ENCODE data around the gene B3GAT3.
A peak's percentile ranks its signal among the peaks of the same experiment; 100 is the strongest.
"Not testable (repeated sequence)": the region's sequence is repeated elsewhere in the genome, so short reads cannot be mapped to it uniquely, and the experiment has no call there.

The B3GAT3 gene

GRCh38 chr11:62645946-62646824, 24.4 kb upstream of the B3GAT3 start, which contains the start of gene GANAB:
Gene GANAB (minus strand): TSS chr11:62646613. CDS start chr11:62646599, 14 bp downstream.
- peak; percentile 94 to 99 (median 98) for DNase-seq

GRCh38 chr11:62645671-62645945, 23.8 kb upstream of the B3GAT3 start:
- peak in 1 of 5 experiments; percentile 22 for DNase-seq

- DNase-seq: no peak
Observed at GRCh38 chr11:62644220-62644619, 22.4 kb upstream of the B3GAT3 start.

GRCh38 chr11:62632492-62632891, 10.7 kb upstream of the B3GAT3 start:
- no peak for DNase-seq

- peak in 1 of 5 experiments; percentile 20 for DNase-seq
Observed at GRCh38 chr11:62627713-62628112, 5.9 kb upstream of the B3GAT3 start.

- DNase-seq: no peak
Observed at GRCh38 chr11:62622476-62623089, 797 bp upstream of the B3GAT3 start.

GRCh38 chr11:62621027-62621566, 689 bp downstream of the B3GAT3 start:
- DNase-seq: no peak

- not testable (repeated sequence) for DNase-seq
Observed at GRCh38 chr11:62616957-62617356, 4.8 kb downstream of the B3GAT3 start.

GRCh38 chr11:62615521-62615920, 6.3 kb downstream of the B3GAT3 start:
- no peak for DNase-seq

- no peak for DNase-seq
Observed at GRCh38 chr11:62614275-62614674, 7.5 kb downstream of the B3GAT3 start.

- no peak for DNase-seq
Observed at GRCh38 chr11:62613291-62613778, 8.5 kb downstream of the B3GAT3 start.

GRCh38 chr11:62612366-62613290, 9.2 kb downstream of the B3GAT3 start, which contains the start of the genes EML3 and ROM1:
Gene EML3 (minus strand): TSS chr11:62612775. CDS start chr11:62612457, 318 bp downstream.
Gene ROM1 (plus strand): TSS chr11:62613257. CDS start chr11:62613282, 25 bp downstream.
- DNase-seq: peak; percentile 72 to 93 (median 82)

GRCh38 chr11:62611705-62612365, 10.0 kb downstream of the B3GAT3 start:
- peak in 2 of 5 experiments; percentile 30 to 74 for DNase-seq

- DNase-seq: no peak
Observed at GRCh38 chr11:62610814-62611704, 10.7 kb downstream of the B3GAT3 start.

GRCh38 chr11:62610403-62610802, 11.4 kb downstream of the B3GAT3 start:
- no peak for DNase-seq

- DNase-seq: no peak
Observed at GRCh38 chr11:62608776-62609175, 13.0 kb downstream of the B3GAT3 start.

GRCh38 chr11:62607714-62608113, 14.1 kb downstream of the B3GAT3 start:
- DNase-seq: no peak

GRCh38 chr11:62605902-62606301, 15.9 kb downstream of the B3GAT3 start:
- DNase-seq: no peak

GRCh38 chr11:62605467-62605866, 16.3 kb downstream of the B3GAT3 start:
- DNase-seq: no peak

- DNase-seq: no peak
Observed at GRCh38 chr11:62604460-62605120, 17.2 kb downstream of the B3GAT3 start.

All from T-helper 2 cell (primary cell).